GM21360 (cell line): ENCODE results near the gene NRXN2.

Source experiments
- ATAC-seq: cut with Tn5 transposase; IDR thresholded peaks from one replicate; pipeline ENCODE4 v1.9.1; 2021; ENCODE audit warnings: mild to moderate bottlenecking, moderate library complexity; ENCODE audit not compliant: unreplicated experiment

Gene NRXN2

DNA sequence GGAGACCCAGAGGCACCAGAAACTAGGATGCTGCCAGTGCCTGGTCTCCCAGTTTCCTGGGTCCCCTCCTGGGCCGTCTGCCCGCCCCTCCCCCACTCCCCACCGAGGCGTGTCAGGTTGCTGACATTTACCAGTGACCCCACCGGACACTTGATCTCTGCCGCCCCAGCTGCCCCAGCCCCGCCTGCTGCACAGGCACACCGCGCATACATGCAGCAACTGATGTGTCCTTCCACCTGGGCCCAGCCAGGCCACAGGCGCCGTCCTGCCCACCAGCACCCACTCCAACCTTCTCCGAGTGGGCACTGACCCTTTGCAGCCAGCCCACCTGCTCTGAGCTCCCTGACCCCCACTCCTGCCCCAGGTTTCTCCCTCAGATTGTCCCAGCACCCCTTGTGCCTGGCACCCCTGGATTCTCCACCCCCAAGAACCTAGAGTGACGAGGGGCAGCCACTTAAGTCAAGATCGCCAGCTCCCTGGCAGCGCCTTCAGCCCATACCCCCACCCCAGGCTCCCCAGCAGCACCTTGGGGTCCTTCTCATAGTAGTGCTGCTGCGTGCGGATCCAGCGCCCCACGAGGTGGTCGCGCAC lies 36.2 kb upstream of the NRXN2 start:
- ATAC-seq, result no peak

DNA sequence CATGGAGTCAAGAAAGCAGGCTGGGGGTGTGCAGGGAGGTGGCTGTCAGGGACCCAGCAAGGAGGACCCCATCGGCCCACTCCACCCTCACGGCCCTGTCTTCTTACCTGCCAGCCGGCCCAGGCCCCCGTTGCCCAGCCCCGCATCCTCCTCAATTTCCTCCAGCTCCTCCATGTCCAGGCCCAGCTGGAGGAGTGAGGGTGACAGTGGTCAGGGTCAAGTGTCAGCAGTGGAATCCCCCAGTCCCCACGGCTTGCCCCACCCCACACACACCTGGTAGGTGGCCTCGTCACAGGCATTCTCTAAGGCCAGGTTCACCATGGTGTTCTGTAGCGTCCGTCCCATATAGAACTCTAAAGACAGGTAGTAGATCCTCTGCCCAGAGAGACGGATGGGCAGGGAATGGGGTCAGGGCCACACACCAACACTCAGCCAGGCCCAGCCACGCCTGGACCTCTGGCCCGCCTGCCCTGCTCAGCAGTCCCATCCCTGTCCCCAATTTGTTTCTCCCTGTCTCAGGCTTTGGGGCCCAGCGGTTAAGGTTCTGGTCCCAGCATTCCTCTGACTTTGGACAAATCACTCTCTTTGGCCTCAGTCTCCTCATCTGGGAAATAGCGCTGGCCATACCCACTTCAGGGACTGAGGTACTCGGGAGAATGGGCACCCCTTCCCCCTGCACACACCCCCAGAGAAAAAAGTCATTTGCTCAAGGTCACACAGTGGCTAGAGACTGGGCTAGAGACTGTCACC lies 35.5 kb upstream of the NRXN2 start:
- no peak for ATAC-seq

GRCh38 chr11:64757549-64758329 lies 34.7 kb upstream of the NRXN2 start:
- no peak for ATAC-seq

DNA sequence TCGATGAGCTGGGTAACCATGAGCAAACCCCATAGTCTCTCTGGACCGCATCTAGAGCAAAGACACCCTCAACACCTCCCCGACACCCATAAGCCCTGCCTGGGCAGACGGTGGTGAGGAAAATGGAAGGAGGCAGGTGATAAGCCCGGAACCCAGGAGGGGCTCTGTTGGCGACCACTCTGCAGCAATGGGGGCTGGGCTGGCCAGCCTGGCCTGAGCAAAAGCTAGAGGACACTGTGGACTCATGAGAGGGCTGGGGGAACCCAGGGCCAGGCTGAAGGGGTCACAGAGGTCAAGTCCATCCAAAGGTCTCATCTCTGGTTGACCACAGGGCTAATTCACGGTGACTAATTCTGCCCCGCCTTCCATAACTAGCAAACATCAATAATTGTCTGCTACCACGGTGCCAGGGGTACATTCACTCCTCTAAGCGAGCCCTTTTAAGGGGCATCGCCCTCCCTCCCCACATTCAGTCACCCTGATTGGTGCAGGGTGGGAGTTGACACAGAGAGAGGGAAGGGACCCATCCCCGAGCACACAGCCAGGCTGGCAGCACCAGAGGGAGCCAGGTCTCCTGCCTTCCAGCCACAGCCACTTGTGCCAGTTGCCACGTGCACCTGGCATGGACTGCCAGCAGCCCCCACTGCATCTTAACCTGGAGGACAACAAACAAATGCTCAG lies 32.8 kb upstream of the NRXN2 start:
- no peak for ATAC-seq

- no peak for ATAC-seq
Observed at GRCh38 chr11:64754919-64755662, 32.1 kb upstream of the NRXN2 start.

DNA sequence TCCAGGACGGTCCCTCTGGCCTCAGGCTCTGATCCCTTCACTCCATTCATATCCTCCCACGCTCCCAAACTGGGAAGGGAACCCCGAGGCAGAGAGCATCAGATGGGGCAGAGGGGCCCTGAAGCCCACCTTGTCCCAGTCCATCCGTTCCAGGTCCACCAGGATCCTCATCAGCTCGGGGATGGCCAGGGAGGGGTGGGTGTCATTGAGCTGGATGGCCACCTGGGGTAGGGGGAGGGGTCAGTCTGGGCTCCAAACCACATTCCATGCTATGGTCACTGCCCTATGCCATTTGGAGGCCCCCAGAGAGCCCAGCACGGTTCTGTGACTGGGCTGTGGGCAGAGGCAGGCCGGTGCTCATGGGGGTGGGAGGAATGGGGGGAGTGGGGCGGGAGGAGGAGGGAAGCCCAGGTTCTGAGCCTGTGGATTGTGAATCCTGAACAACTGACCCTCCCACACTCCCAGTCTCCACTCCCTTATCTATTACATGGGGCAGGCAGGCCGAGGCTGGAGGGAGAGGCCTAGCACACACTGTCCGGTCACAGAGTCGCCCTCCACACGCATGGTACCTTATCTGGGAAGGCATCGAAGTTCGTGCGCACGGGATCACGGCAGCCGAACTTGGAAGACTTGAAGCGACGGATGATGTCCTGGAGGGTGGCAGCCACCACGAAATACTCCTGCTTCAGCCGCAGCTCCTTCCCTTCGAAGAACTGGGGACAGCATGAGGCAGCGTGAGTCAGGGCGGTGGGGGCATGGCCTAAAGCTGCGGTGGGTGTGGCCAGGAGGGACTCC lies 31.3 kb upstream of the NRXN2 start:
- ATAC-seq, result no peak

GRCh38 chr11:64753380-64754123 lies 30.6 kb upstream of the NRXN2 start:
- ATAC-seq, result no peak

GRCh38 chr11:64753019-64753379 lies 30.0 kb upstream of the NRXN2 start:
- no peak for ATAC-seq

DNA sequence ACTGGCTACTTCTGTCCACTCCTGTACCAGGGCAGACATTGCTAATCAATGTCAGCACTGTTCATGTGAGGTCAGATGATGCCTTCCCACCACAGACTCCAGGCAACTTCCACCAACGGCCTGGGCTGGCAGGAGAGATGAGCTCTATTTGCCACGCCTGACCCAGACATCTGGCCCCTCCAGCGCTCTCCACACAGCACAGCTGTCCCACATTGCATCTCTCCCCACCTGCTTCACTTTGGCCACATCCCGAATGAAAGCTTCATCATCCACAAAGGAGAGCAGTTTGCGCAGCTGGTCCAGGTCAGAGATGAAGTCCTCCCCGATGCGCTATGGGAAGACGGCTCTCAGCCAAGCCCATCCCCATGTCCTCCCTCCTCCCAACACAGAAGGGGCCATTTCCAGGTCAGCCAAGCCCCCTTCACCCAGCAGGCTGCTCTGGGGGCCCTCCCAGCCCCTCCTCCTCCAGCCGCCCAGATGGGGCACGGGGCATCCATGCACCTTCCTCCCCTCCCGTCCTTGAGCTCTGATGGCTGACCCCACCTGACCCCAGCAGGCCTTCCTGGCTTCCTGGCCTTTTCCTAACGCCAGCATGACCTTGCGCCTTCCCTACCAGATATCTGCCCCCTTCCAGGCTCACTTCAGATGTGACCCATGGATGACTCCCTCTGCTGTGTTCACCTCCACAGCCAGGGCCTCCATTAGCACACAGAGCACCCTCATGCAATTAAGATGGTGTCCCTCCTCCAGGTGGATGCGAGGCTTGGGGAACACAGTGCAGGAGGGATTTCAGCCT lies 29.4 kb upstream of the NRXN2 start:
- no peak for ATAC-seq

GRCh38 chr11:64751580-64751979 lies 28.6 kb upstream of the NRXN2 start:
- no peak for ATAC-seq

DNA sequence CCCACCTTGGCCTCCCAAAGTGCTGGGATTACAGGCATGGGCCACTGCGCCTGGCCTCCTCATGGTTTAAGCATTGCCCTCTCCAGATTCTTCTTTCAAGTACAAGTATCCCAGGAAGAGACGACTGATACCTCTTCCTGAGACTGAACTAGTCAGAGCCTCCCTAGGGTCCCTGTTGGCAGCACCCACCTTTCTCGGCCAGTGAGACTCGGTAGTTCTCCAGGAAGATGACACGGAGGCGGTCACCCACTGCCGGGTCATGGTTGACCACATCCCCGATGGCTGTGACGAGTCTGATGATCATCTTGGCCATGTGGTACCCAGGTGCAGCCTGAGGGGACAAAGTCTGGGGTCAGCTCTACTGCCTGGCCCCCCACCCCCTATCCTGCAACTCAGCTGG lies 28.1 kb upstream of the NRXN2 start:
- ATAC-seq, result no peak

DNA sequence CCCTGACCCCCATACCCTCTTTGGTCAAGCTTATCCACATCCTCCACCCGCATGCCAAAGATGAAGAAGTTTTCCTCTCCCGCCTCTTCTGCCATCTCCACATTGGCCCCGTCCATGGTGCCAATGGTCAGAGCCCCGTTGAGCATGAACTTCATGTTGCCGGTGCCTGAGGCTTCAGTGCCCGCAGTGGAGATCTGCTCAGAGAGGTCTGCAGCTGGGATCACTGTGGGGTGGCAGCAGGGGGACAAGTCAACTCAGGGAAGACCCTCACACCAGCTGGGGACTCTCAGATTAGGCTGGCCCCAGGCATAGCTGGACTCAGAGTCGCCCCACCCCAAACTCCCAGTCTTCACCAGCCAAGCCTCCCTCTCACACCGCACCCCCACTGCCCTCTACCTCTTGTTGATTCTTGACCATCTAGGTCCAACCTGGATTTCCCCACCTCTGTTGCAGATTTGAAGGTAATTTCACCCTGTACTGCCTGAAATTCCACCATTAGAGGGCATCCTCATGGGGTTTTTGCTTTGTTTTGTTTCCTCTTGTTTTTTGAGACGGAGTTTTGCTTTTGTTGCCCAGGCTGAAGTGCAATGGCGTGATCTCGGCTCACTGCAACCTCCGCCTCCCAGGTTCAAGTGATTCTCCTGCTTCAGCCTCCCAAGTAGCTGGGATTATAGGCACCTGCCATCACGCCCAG lies 27.5 kb upstream of the NRXN2 start:
- ATAC-seq, result no peak

GRCh38 chr11:64747961-64748665 lies 25.1 kb upstream of the NRXN2 start:
- ATAC-seq, result no peak

DNA sequence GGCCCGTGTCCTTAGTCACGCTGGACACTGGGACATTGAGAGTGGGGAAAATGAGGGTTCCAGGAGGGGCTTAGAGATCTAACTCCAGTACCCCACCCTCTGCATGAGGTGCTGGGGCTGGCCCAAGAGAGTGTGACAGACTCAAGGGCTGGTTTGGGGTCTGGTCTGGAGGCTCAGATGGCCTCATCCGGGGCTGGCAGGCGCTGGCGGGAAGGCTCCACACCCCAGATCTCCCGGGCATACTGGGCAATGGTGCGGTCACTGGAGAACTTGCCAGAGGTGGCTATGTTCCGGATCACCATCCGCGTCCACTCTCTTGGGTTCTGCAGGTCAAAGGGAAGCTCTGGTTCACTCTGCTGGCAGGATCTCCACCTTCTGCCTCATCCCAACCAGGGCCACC lies 23.5 kb upstream of the NRXN2 start:
- no peak for ATAC-seq

DNA sequence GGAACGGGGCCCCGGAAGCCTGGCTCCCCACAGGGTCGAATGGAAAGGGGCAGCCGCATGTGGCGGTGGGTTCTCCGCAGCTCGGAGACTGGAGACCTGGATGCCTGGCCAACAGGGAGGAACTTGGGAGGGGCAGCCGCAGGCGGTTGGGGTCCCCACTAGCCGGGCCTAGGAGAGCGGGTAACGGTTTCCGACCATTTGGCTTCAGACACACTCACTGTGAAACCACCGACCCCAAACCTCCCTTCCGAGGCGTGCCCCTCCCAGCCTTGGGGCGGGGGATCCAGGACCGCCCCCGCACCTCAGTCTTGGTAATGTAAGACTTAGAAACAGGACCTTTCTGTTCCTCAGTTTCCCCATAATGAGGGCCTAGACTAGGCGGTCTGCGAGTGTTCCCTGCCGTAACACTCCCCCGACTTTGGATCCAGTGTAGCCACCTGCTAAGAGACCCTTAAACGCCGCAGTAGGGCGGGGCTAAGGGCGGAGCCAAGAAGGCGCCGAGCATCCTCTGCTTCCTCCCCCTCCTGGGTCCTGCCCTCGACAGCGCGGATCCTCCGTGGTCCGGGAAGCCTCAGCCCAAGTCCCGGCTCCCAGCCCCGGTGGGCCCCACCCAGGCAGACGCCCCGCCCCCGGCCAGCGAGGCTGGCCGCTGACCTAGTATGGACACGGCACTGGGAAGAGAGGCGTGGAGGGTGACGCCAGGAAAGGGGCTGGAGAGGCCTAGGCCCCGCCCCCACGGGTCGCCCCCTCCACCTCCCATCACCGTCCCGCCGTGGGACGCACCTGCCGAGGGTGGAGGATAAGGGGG lies 22.7 kb upstream of the NRXN2 start:
- ATAC-seq, result no peak

GRCh38 chr11:64745189-64745520 lies 22.2 kb upstream of the NRXN2 start:
- ATAC-seq, result no peak
